T-helper 2 cell treated with Interferon-gamma antibody and Interleukin-4, amounts not matched to agents 5 μg/mL and 100 μg/mL, for 36 hours (primary cell): ENCODE measurements around the gene NTNG1.

Experiments
- DNase-seq: peaks from one replicate; pipeline ENCODE4 v3.0.0; 2021; ENCODE audit warnings: low spot score
- H3K27ac Mint-ChIP-seq: one replicate; pipeline ENCODE4 v1.8.0; 2021; ENCODE audit warnings: mild to moderate bottlenecking, mixed read lengths
- H3K27me3 Mint-ChIP-seq: one replicate; pipeline ENCODE4 v1.8.0; 2021; ENCODE audit warnings: low read depth, mixed read lengths
- H3K36me3 Mint-ChIP-seq: one replicate; pipeline ENCODE4 v1.8.0; 2021; ENCODE audit warnings: low read depth, mixed read lengths
- H3K4me1 Mint-ChIP-seq: one replicate; pipeline ENCODE4 v1.8.0; 2021; ENCODE audit warnings: low read depth, mixed read lengths
- H3K4me3 Mint-ChIP-seq: one replicate; pipeline ENCODE4 v1.8.0; 2022; ENCODE audit warnings: mild to moderate bottlenecking, moderate library complexity, mixed read lengths
- H3K9me3 Mint-ChIP-seq: one replicate; pipeline ENCODE4 v1.8.0; 2021; ENCODE audit warnings: mixed read lengths

Gene NTNG1

GRCh38 chr1:107272321-107272720, 131.5 kb downstream of the NTNG1 start:
- Mint-ChIP-seq H3K4me1 (no peaks in the 10 kb centered on the region), H3K27me3 (no peaks in the 10 kb centered on the region), H3K4me3 (no peak overlapping the region), H3K27ac (no peak overlapping the region), H3K9me3 (no peaks in the 10 kb centered on the region), H3K36me3 (no peaks in the 10 kb centered on the region)
- DNase-seq: no peak

DNA sequence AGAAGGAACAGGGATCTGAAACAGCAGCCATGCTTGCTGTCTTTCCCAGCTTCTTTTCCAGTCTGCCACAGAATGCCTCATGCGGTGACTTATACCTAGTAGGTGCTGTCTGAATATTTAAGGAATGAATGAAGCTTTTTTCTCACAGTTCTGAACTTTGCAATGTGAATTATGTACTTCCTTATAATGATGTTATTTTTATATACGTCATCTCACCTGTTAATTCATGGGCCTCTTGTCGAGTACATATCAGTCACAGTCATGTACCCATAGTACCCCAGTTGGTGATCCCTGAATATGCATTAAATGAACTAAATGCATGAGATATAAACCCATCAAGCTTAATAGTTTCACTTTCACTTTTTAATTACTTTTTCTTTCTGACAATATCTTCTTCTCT, 132.7 kb downstream of the NTNG1 start:
- Mint-ChIP-seq H3K27ac (no peak overlapping the region), H3K27me3 (no peaks in the 10 kb centered on the region), H3K36me3 (no peaks in the 10 kb centered on the region), H3K4me1 (no peaks in the 10 kb centered on the region), H3K4me3 (no peak overlapping the region), H3K9me3 (no peaks in the 10 kb centered on the region)
- DNase-seq: no peak

DNA sequence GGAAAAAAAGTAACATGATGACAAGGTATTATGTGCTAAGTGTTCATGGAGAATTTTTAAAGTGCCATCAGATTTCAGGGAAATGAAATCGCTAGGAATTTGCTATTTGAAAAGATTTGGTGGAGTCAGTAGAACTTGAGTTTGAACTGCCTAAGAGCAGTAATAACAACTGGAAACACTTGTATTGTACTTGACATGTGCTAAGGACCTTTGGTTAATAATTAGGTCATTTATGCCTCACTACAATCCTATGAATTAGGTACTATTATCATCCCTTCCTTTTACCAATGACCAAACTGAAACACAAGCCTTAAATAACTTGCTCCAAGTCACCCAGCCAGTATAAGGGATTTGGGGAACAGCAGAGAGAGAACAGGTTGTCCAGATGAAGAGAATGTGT, 133.4 kb downstream of the NTNG1 start:
- no peak overlapping the region for H3K4me3 Mint-ChIP-seq

GRCh38 chr1:107276247-107276646, 135.4 kb downstream of the NTNG1 start:
- H3K27me3 Mint-ChIP-seq: no peaks in the 10 kb centered on the region
- no peaks in the 10 kb centered on the region for H3K9me3 Mint-ChIP-seq
- no peak overlapping the region for H3K4me3 Mint-ChIP-seq
- no peaks in the 10 kb centered on the region for H3K4me1 Mint-ChIP-seq
- H3K36me3 Mint-ChIP-seq: no peaks in the 10 kb centered on the region
- DNase-seq: no peak
- no peak overlapping the region for H3K27ac Mint-ChIP-seq

More for the DNA sequence above, 133.4 kb downstream of the NTNG1 start:
- H3K4me1 Mint-ChIP-seq: no peaks in the 10 kb centered on the region
- H3K27me3 Mint-ChIP-seq: no peaks in the 10 kb centered on the region
- no peak for DNase-seq
- no peak overlapping the region for H3K27ac Mint-ChIP-seq
- no peaks in the 10 kb centered on the region for H3K36me3 Mint-ChIP-seq
- no peaks in the 10 kb centered on the region for H3K9me3 Mint-ChIP-seq

DNA sequence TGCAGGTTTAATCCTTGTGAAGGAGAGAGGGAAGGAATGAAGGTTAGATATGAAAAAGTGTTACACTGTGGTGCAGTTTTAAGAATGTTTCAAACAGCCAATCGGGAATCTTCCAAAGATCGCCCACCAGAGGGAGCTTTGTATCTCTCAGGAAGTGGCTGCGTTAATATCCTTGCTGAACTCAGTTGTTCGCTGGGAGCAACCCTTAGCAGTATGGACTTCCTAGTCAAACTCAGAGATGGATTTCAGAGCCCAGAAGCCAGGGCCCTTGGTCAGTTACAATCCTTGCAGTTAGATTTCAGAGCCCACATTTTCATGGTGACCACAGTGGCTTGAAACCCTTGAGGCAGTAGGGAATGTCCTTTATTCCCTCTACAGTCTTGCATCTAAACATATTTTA, 136.2 kb downstream of the NTNG1 start:
- Mint-ChIP-seq H3K27ac (no peak overlapping the region), H3K4me3 (no peak overlapping the region), H3K27me3 (no peaks in the 10 kb centered on the region), H3K9me3 (no peaks in the 10 kb centered on the region), H3K4me1 (no peaks in the 10 kb centered on the region), H3K36me3 (no peaks in the 10 kb centered on the region)
- DNase-seq: no peak

DNA sequence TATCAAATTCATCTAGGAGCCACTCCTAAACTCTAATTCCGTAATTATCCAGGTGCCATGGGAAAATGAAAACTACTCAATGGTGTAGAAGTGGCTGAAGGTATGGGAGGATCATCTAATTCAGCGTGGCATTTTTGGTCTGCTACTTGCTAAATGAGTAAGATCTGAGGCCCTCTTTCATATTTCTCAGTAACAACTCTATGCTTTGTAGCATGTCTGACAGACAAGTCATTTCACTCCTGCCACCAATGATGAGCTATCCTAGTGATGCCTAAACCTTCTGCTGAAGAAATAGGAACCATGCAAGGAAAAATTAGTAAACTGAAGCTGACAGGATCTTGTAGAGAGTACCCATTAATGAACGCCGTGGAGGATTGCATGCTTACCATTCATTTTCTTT, 145.3 kb downstream of the NTNG1 start:
- H3K9me3 Mint-ChIP-seq: no peaks in the 10 kb centered on the region
- no peaks in the 10 kb centered on the region for H3K4me1 Mint-ChIP-seq
- no peaks in the 10 kb centered on the region for H3K36me3 Mint-ChIP-seq
- no peak overlapping the region for H3K27ac Mint-ChIP-seq
- H3K4me3 Mint-ChIP-seq: no peak overlapping the region
- no peak for DNase-seq
- H3K27me3 Mint-ChIP-seq: no peaks in the 10 kb centered on the region

DNA sequence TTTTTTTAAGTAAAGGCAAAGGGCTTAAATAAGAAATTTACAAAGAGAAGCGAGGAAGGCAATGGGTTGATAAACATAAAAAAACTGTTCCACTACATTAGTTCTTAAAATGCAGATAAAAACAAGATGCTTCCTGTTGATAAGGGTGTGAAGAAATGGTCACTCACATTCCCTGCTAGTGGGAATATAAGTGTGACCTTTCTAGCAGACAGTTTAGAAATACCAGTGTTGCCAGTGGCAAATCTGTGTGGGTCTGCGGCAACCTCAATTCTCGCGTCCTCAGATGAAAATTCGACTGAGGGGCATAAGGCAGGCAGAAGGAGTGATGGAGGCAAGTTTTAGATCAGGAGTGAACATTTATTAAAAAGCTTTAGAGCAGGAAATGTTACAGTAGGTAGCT, 151.1 kb downstream of the NTNG1 start:
- no peaks in the 10 kb centered on the region for H3K9me3 Mint-ChIP-seq
- no peak overlapping the region for H3K4me3 Mint-ChIP-seq
- no peaks in the 10 kb centered on the region for H3K4me1 Mint-ChIP-seq
- no peak overlapping the region for H3K27ac Mint-ChIP-seq
- no peaks in the 10 kb centered on the region for H3K27me3 Mint-ChIP-seq
- no peak for DNase-seq
- no peaks in the 10 kb centered on the region for H3K36me3 Mint-ChIP-seq

DNA sequence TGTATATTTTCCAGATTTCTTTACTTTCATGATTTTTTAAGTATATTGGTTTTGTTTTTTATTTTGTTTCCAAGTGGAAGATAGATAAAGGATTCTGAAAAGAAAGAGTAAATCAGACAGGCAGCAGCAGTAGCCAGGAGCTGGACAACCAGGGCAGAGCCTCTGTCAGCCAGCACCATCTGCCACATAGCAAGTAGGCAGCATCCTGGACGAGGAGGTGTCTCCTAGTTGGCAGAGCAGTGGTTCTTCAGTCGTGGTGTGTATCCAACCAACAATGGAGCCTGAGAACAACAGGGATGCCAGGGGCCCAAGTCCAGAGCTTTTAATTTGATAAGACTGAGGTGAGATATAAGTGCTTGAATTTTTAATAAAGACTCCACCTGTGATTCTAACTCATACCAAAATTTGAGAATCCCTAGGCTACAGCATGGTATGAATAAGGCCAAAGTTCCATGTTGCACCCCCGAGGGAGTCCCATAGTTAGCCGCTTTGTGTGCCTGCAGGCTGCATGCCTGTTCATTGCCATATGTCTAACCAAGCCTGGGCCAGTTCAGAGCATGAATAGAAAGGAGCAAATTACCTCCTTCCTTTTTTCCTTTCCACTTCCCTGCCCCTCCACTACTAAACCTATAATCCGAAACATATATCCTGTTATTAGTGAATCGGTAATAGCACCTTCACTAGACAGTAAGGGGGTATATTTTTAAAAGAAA, 153.2 kb downstream of the NTNG1 start:
- no peak for DNase-seq
- H3K27ac Mint-ChIP-seq: no peak overlapping the region
- no peaks in the 10 kb centered on the region for H3K9me3 Mint-ChIP-seq
- H3K4me1 Mint-ChIP-seq: no peaks in the 10 kb centered on the region
- no peaks in the 10 kb centered on the region for H3K27me3 Mint-ChIP-seq
- no peaks in the 10 kb centered on the region for H3K36me3 Mint-ChIP-seq
- H3K4me3 Mint-ChIP-seq: no peak overlapping the region

DNA sequence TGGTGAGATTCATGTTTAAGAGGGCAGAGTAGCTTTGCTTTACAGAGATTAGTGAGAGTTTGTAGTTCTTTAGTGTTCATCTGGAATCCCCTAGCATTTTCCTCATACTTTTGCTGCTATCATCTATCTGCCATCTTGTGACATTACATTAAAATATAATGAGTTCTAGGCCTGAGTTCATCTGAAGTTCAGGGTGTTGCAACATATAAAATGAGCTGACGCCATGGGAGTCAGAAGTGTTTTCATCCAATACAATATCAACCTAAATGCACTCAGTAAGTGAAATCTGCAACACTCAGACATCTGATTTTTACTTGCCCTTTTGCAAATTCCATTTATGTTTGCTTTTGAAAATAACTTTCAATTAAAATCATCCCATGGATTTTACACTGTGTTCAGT, 153.8 kb downstream of the NTNG1 start:
- no peak overlapping the region for H3K27ac Mint-ChIP-seq

GRCh38 chr1:107297681-107298080, 156.8 kb downstream of the NTNG1 start:
- Mint-ChIP-seq H3K36me3 (no peaks in the 10 kb centered on the region), H3K27ac (no peak overlapping the region), H3K27me3 (no peaks in the 10 kb centered on the region), H3K9me3 (no peaks in the 10 kb centered on the region), H3K4me3 (no peak overlapping the region), H3K4me1 (no peaks in the 10 kb centered on the region)
- no peak for DNase-seq

More for the DNA sequence above, 153.8 kb downstream of the NTNG1 start:
- no peaks in the 10 kb centered on the region for H3K9me3 Mint-ChIP-seq
- H3K36me3 Mint-ChIP-seq: no peaks in the 10 kb centered on the region
- no peaks in the 10 kb centered on the region for H3K4me1 Mint-ChIP-seq
- DNase-seq: no peak
- H3K27me3 Mint-ChIP-seq: no peaks in the 10 kb centered on the region
- H3K4me3 Mint-ChIP-seq: no peak overlapping the region

DNA sequence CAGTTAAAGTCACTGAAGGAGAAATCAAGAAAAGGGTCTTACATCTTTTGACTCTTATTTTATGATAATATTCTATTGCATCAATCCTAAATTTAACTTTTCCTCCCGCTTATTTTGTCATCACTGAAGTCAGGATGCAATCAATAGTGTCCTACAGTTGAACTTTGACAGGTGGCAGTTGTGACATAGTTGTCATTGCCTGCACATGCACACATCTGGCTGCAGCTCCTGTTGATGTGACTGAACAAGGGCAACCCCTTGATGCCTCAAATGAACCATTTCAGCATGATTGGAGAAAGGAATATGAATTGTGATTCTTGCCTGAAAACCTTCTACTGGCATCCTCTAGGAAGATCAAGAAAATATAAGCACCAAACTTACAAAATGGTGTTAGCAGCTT, 157.7 kb downstream of the NTNG1 start:
- DNase-seq: no peak
- H3K9me3 Mint-ChIP-seq: no peaks in the 10 kb centered on the region
- no peaks in the 10 kb centered on the region for H3K27me3 Mint-ChIP-seq
- no peaks in the 10 kb centered on the region for H3K36me3 Mint-ChIP-seq
- no peak overlapping the region for H3K27ac Mint-ChIP-seq
- no peaks in the 10 kb centered on the region for H3K4me1 Mint-ChIP-seq
- H3K4me3 Mint-ChIP-seq: no peak overlapping the region

DNA sequence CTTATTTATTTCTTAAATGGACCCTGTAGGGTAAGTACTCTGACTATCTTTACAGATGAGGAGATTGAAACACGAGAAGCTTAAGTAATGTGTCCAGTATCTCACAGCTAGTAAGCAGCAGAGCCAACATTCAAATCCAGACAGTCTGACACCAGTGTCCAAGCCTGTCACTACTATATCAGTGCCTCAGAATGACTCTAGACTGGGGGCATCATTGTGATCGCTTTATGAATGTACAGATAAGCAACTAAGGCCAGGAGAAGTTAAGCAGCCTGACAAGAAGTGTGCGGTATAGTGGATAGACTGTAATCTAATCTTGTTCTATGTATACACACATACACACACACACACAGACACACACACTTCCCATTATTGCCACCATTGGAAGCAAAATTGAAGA, 158.7 kb downstream of the NTNG1 start:
- Mint-ChIP-seq H3K4me1 (no peaks in the 10 kb centered on the region), H3K9me3 (no peaks in the 10 kb centered on the region), H3K4me3 (no peak overlapping the region), H3K36me3 (no peaks in the 10 kb centered on the region), H3K27ac (no peak overlapping the region), H3K27me3 (no peaks in the 10 kb centered on the region)
- no peak for DNase-seq

DNA sequence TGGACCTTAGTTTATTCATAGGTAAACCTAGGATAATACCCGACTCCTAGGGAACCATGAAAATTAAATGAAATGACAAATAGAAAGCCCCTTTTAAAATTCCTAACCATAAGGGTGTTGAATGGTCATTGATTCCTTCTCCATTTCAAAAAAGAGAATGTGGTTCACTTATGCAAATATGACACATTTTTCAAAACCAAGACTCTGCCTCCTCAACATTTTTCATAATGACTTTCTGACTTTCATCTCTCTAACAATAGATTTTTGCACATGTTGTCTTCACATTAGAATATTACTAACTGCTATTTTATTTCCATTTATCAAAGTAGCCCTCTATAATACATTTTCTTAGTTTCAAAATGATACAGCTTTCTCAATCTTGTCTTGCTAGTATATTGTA, 169.1 kb downstream of the NTNG1 start:
- H3K27me3 Mint-ChIP-seq: no peaks in the 10 kb centered on the region
- H3K36me3 Mint-ChIP-seq: no peaks in the 10 kb centered on the region
- H3K27ac Mint-ChIP-seq: no peak overlapping the region
- H3K4me1 Mint-ChIP-seq: no peaks in the 10 kb centered on the region
- no peaks in the 10 kb centered on the region for H3K9me3 Mint-ChIP-seq
- DNase-seq: no peak
- no peak overlapping the region for H3K4me3 Mint-ChIP-seq

DNA sequence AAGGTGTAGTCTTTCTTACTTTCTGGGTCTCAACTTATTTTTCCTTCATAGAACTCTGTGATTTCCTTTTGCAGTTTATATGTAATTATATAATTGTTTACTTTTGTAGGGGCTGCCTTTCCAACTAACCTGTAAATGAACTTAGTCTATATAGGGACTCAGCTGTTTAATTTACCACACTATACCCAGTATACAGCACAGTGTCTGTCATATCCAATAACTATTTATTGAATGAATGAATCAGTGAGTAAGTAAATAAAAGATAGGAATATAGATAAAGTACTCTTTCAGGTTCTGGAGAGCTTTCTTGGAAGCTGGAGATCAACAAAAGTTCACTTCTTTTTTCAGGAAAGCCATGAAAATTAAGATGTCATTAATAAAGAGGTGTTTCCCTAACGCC, 174.8 kb downstream of the NTNG1 start:
- Mint-ChIP-seq H3K27ac (no peak overlapping the region), H3K36me3 (no peaks in the 10 kb centered on the region), H3K4me1 (no peaks in the 10 kb centered on the region), H3K27me3 (no peaks in the 10 kb centered on the region), H3K9me3 (no peaks in the 10 kb centered on the region), H3K4me3 (no peak overlapping the region)
- no peak for DNase-seq

DNA sequence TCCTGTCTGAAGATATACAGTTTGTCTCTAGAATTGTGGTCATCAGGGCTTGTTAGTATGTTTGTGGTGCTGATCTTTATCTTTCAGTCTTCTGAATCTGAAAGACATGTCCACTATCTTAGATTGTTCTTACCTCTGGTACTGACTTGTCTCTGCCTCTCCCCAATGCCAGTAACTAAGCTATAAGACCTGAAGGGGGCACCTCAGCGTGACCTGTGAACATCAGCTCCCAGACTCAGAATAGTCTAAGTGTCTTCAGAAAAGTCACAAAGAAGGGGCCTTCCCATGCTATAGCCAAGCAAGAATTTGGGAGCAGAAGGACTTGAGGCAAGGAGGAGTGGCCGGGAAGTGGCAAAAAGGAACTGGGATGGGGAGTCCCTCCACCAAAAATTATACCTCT, 178.1 kb downstream of the NTNG1 start:
- Mint-ChIP-seq H3K4me3 (no peak overlapping the region), H3K4me1 (no peaks in the 10 kb centered on the region), H3K36me3 (no peaks in the 10 kb centered on the region), H3K9me3 (no peaks in the 10 kb centered on the region), H3K27me3 (no peaks in the 10 kb centered on the region), H3K27ac (no peak overlapping the region)
- no peak for DNase-seq
